Activated T-cell treated with anti-CD3 and anti-CD28 coated beads, Interleukin-2, amount 50 U/mL, for 24 hours (primary cell): ENCODE results near the gene SH3PXD2B.
"Not testable (repeated sequence)": the region's sequence is repeated elsewhere in the genome, so short reads cannot be mapped to it uniquely, and the experiment has no call there.

Experiments
- DNase-seq: peaks from one replicate; pipeline ENCODE4 v3.0.0-alpha.2; 2020
- H3K27ac Mint-ChIP-seq: 2 replicates; pipeline ENCODE4 v1.8.0; 2020; ENCODE audit warnings: mild to moderate bottlenecking, mixed read lengths
- H3K27me3 Mint-ChIP-seq: 2 replicates; pipeline ENCODE4 v1.8.0; 2020; ENCODE audit warnings: mixed read lengths
- H3K36me3 Mint-ChIP-seq: 2 replicates; pipeline ENCODE4 v1.8.0; 2020; ENCODE audit warnings: low read depth, mixed read lengths
- H3K4me1 Mint-ChIP-seq: 2 replicates; pipeline ENCODE4 v1.8.0; 2020; ENCODE audit warnings: low read depth, mixed read lengths
- H3K4me3 Mint-ChIP-seq: 2 replicates; pipeline ENCODE4 v1.8.0; 2020; ENCODE audit warnings: mild to moderate bottlenecking, moderate library complexity, mixed read lengths
- H3K9me3 Mint-ChIP-seq: 2 replicates; pipeline ENCODE4 v1.8.0; 2020; ENCODE audit warnings: mixed read lengths

SH3PXD2B gene

GRCh38 chr5:172343741-172344140, 110.6 kb downstream of the SH3PXD2B start:
- Mint-ChIP-seq H3K27me3 (peaks cover 3% of the 10 kb centered on the region), H3K4me1 (no peaks in the 10 kb centered on the region), H3K36me3 (no peaks in the 10 kb centered on the region), H3K27ac (no peak overlapping the region), H3K9me3 (no peaks in the 10 kb centered on the region), H3K4me3 (no peak overlapping the region)
- DNase-seq = no peak

DNA sequence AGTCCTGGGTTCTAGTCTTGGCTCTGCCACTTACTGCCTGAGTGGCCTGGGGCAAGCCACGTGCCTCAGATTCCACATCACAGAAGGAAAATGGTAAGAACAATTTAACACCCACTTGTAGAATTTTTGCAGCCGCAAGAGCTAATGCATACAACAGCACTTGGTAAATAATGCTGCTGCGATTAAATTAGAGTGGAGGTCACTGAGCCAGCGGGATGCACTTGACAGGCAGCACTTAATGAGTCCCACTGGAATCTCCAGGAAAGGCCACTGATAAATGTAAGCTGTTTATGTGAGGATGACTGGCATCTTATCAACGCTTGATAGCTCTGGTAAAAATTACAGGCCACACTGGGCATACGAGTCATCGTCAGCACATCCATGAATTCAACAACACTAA, 111.4 kb downstream of the SH3PXD2B start:
- Mint-ChIP-seq H3K27me3 (peaks cover 3% of the 10 kb centered on the region), H3K27ac (no peak overlapping the region), H3K4me1 (no peaks in the 10 kb centered on the region), H3K36me3 (no peaks in the 10 kb centered on the region), H3K4me3 (no peak overlapping the region), H3K9me3 (no peaks in the 10 kb centered on the region)
- no peak for DNase-seq

DNA sequence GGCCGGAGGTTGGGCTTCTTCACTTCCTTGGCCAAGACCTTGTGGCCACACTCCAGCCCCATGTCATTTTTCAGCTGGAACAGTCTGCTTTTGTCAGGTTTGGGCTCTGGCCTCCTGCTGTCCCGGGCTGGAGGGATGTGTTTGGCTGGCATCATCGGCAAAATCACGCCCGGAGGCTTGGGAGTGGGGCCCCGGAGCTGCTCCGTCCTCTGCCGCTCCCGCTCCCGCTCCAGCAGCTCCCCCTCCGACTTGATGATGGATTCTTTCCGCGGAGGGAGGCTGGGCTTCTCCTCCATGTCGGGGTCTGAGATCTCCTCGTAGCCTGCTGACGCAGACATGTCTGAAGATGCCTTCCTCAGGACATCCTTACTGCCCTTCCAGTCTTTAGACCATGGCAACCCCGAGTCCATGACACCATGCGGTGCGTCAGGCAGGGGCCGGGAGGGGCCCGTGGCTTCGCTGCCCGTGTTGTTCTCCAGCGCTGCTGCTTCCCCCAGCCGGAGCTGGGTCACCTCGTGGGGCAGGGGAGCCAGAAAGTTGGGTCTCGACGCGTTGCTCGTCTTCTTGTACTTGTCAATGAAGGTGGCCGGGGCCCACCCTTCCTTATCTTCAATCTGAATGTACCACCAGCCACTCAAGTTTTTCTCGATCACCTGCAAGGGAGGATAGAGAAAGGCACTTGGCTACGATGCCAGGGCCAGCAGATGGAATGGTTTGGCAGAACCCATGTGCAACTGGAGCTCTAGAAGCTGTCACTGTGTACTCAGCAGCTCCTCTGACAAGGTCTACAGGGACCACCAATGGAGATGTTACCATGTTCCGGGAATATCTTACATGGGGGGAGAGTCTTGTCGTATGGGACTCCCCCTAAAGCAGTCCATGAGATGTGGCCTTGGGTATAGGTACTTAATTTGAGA, 114.8 kb downstream of the SH3PXD2B start:
- no peaks in the 10 kb centered on the region for H3K9me3 Mint-ChIP-seq
- no peak for DNase-seq
- no peak overlapping the region for H3K4me3 Mint-ChIP-seq
- no peak overlapping the region for H3K27ac Mint-ChIP-seq
- H3K27me3 Mint-ChIP-seq = peaks cover 11% of the 10 kb centered on the region
- H3K36me3 Mint-ChIP-seq = no peaks in the 10 kb centered on the region
- no peaks in the 10 kb centered on the region for H3K4me1 Mint-ChIP-seq

DNA sequence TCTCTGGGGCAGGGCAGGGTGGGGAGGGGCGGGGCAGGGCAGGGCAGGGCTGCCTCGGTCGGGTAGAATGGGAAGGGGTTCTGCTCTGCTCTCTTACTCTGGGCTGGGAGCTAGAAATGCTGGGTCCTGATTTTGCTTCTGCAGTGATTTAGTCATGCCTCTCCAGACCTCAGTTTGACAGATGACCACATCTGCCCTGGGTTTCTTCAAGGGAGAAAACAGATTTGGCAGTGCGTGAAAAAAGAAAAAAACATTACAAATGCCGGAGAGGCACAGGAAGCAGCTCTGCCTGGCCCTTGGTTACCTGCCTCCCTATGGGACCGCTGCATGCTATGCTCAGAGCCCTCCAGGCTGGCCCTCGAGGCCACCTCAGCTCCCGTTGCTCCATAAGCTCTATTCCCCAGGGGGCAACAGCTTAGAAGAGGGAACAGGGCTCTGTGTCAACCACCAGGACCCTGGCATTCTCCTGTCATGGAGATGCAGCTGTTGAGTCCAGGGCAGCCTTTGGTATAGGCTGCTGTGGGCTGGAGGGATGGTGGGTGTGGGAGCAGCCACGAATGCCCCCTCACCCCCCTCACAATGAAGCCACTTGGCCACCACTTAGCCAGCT, 117.5 kb downstream of the SH3PXD2B start:
- Mint-ChIP-seq H3K36me3 (no peaks in the 10 kb centered on the region), H3K27ac (no peak overlapping the region), H3K4me1 (no peaks in the 10 kb centered on the region), H3K4me3 (no peak overlapping the region), H3K27me3 (peaks cover 11% of the 10 kb centered on the region), H3K9me3 (no peaks in the 10 kb centered on the region)
- no peak for DNase-seq

DNA sequence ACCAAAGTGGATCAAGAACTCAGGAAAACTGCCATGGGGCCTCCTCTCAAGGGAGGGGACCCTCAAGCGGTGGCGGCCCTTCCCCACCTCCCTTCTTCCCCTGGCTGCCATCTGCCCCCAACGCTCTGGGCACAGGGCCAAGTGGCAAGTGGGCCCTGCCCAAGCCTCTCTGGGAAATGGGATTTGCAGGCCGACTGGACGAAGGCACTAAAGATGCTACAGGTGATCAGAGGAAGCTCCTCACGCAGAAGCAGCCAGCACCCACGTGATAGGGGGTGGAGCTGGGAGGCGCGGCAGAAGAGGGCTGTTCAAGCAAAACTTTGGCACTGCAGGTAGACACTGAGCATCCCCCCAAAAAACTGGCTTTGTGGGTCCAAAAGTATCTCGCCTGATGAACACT, 118.1 kb downstream of the SH3PXD2B start:
- peaks cover 11% of the 10 kb centered on the region for H3K27me3 Mint-ChIP-seq

DNA sequence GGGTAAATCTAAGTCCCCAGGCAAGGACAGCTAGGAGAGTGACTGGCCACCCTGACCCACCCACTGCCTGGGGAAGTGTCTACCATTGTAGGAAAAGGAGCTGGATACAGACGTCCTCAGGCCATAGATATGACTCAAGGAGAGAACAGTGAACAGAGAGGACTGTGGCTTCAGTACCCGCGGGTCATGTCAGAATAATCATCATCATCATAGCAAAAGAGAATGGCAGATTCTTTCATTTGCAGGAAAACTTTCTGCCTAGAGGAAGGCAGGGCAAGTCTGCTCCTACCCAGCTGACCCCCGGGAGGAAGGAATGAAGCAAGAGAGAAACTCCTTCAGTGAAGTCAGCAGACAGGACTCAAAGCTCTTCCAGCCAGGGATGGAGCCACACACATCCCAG, 118.6 kb downstream of the SH3PXD2B start:
- no peaks in the 10 kb centered on the region for H3K36me3 Mint-ChIP-seq
- peaks cover 11% of the 10 kb centered on the region for H3K27me3 Mint-ChIP-seq
- DNase-seq = no peak
- no peak overlapping the region for H3K4me3 Mint-ChIP-seq
- no peaks in the 10 kb centered on the region for H3K4me1 Mint-ChIP-seq
- H3K9me3 Mint-ChIP-seq = no peaks in the 10 kb centered on the region
- no peak overlapping the region for H3K27ac Mint-ChIP-seq

More for the DNA sequence above, 118.1 kb downstream of the SH3PXD2B start:
- Mint-ChIP-seq H3K27ac (no peak overlapping the region), H3K36me3 (no peaks in the 10 kb centered on the region), H3K4me3 (no peak overlapping the region), H3K4me1 (no peaks in the 10 kb centered on the region), H3K9me3 (no peaks in the 10 kb centered on the region)
- DNase-seq = no peak

DNA sequence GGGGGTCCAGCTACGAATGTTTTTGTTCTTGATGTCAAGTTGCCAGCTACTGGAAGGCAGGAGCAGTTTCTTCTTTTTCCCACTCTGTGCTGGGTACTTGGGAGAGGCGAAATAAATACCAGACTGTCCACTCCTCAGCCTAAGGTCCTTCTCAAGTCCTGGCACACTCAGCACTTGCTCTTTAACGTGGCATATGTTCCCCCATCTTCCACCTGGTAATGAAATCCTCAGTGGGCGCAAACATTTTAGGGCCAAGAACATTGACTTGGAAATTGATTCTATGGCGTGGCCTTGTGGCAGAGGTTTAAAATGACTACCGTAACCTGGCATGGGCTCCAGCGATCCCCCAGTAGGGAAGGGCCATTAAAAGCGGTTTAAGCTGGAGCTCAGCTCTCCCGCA, 119.7 kb downstream of the SH3PXD2B start:
- no peak overlapping the region for H3K4me3 Mint-ChIP-seq
- H3K9me3 Mint-ChIP-seq = no peaks in the 10 kb centered on the region
- H3K27me3 Mint-ChIP-seq = peaks cover 8% of the 10 kb centered on the region
- H3K27ac Mint-ChIP-seq = no peak overlapping the region
- H3K4me1 Mint-ChIP-seq = no peaks in the 10 kb centered on the region
- DNase-seq = no peak
- H3K36me3 Mint-ChIP-seq = no peaks in the 10 kb centered on the region

DNA sequence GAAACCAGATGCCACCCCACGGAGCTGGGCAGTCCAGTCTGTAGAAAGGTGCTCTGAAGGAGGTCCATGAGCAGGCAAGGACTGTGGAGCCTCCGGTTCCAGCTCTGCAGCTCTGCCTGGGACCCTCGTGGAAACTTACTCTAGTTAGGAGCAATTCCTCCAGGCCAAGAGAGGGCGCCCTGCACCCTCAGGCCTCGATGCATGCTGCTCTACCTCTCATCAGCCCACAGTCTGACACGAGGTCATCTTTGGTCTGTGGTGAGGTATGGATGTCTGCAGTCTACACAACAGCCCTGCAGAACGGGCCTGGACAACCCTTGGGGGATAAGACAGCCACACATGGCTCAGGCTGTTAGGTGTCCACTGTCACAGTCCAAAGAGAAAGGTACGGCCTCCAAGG, 120.1 kb downstream of the SH3PXD2B start:
- H3K4me3 Mint-ChIP-seq = no peak overlapping the region
- no peaks in the 10 kb centered on the region for H3K9me3 Mint-ChIP-seq
- no peaks in the 10 kb centered on the region for H3K4me1 Mint-ChIP-seq
- no peak overlapping the region for H3K27ac Mint-ChIP-seq
- no peaks in the 10 kb centered on the region for H3K36me3 Mint-ChIP-seq
- peaks cover 8% of the 10 kb centered on the region for H3K27me3 Mint-ChIP-seq
- DNase-seq = no peak

DNA sequence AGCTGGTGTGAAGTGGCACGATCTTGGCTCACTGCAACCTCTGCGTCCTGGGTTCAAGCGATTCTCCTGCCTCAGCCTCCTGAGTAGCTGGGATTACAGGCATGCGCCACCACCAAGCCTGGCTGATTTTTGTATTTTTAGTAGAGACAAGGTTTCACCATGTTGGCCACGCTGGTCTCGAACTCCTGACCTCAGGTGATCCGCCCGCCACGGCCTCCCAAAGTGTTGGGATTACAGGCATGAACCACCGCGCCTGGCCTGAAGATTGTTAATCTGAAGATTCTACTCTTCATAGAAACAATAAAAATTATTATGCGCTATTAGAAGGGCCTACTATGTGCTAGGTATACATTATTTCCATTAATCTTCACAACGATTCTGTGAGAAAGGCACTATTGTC, 127.4 kb downstream of the SH3PXD2B start:
- not testable (repeated sequence) for H3K36me3 Mint-ChIP-seq, H3K4me3 Mint-ChIP-seq, H3K4me1 Mint-ChIP-seq, H3K27me3 Mint-ChIP-seq, H3K9me3 Mint-ChIP-seq, DNase-seq, H3K27ac Mint-ChIP-seq

- no peaks in the 10 kb centered on the region for H3K36me3 Mint-ChIP-seq
- no peaks in the 10 kb centered on the region for H3K27me3 Mint-ChIP-seq
- no peak overlapping the region for H3K27ac Mint-ChIP-seq
- DNase-seq = no peak
- no peaks in the 10 kb centered on the region for H3K4me1 Mint-ChIP-seq
- H3K4me3 Mint-ChIP-seq = no peak overlapping the region
- H3K9me3 Mint-ChIP-seq = no peaks in the 10 kb centered on the region
These were observed 128.9 kb downstream of the SH3PXD2B start for GRCh38 chr5:172325452-172325851.

DNA sequence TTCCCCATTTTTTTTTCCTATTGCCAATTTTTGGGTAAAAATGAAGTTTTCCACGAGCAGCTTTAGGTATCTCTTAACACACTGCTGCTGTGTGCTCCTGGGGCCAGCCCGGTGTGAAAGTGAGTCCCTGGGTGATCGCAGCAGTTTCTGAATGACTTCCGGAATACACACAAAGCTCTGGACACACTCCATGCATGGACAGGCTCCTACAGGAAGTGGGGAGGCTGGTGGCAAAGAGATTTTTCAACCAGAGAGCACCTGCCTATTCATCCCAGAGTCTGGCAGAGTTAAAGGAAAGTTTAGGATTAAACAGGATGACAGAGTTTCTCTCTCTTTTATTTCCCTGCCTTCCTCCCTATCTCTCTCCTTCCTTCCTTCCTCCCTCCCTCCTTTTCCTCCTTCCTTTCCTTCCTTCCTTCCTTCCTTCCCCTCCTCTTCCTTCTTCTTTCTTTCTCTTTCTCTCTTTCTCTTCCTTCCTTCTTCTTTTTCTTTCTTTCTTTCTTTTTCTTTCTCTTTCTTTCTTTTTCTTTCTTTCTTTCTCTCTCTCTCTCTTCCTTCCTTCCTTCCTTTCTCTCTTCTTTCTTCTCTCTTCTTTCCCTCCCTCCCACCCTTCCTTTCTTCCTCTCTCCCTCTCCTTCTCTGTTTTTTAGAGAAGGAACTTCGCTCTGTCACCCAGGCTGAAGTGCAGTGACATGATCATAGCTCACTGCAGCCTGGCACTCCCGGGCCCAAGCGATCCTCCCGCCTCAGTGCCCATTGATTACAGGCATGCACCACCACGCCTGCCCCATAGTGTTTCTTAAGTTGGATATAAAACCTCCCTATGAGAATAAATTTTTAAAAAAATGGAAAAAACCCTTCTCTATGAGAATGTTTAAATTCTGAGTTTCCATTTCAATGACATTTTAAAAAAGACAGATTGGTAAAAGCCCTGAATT, 132.0 kb downstream of the SH3PXD2B start:
- Mint-ChIP-seq H3K36me3 (no peaks in the 10 kb centered on the region), H3K4me1 (no peaks in the 10 kb centered on the region), H3K27me3 (no peaks in the 10 kb centered on the region), H3K4me3 (no peak overlapping the region), H3K27ac (no peak overlapping the region), H3K9me3 (no peaks in the 10 kb centered on the region)
- DNase-seq = no peak

DNA sequence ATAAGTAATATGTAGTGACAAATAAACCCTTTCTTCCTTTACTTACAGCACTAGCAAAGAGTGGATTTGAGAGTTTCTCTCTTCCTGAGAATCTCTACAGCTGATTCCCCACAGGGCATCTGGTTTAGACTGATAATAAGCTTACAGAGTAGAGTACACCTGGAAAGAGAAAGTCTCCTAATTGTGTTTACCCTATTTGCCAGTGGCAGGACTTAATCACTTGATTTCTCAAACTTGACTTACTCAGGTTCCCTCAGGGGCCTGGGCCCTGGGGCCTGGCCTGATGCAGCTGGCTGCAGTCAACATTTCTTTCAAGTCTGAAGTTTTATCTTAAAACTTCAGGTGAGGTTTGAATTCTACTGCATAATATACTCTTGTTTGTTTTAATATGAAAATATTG, 132.7 kb downstream of the SH3PXD2B start:
- Mint-ChIP-seq H3K4me3 (no peak overlapping the region), H3K9me3 (no peaks in the 10 kb centered on the region), H3K36me3 (no peaks in the 10 kb centered on the region), H3K4me1 (no peaks in the 10 kb centered on the region), H3K27ac (no peak overlapping the region), H3K27me3 (no peaks in the 10 kb centered on the region)
- no peak for DNase-seq

DNA sequence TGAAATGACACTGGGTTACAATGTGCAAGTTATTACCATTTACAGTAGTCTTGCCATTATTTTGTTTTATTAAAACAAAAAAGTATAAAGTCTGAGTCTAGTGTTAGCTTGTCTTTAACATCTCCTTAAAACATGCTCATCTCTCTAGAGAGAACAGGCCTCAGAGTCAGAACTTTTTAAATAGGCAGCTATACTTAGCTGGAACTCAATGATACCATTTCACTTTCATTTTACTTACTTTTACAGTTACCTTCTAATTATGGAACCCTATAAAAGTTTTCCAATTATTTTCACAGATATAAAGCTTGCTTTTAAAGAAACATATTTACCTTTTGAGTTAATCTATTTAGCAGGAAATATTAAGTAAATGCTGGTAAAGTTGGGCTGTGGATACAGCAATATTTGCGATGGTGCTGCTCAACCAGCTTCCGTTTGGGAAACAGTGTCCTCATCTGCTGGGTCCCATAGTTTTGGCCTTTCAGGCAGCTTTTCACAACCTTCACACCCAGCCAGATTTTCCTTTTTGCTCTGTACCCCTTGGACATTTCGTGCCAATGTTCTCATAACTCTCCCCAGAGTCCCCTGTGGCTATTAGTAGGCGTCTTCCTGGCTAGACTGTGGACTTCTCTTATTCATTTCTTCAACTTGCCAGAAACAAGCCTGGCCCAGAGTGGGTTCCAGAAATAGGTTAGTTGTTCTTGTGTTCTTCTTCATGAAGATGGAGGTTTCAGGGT, 134.4 kb downstream of the SH3PXD2B start:
- Mint-ChIP-seq H3K4me1 (no peaks in the 10 kb centered on the region), H3K36me3 (no peaks in the 10 kb centered on the region), H3K9me3 (no peaks in the 10 kb centered on the region), H3K27me3 (no peaks in the 10 kb centered on the region), H3K4me3 (no peak overlapping the region), H3K27ac (no peak overlapping the region)
- DNase-seq = no peak
